ENCODE measurements around the gene PACSIN2. TPM values are rescaled to one million over a fixed set of nuclear protein-coding genes. Genes with fewer than 3 reads are reported as not detected.

The PACSIN2 gene
- total RNA-seq, 1 experiment from 2014 or later: 35.9 TPM

- no peak for DNase-seq (ENCODE audit: low spot score)
Observed at GRCh38 chr22:42906605-42907348, 108.2 kb downstream of the PACSIN2 start.

- no peak for DNase-seq (ENCODE audit: low spot score)
Observed at GRCh38 chr22:42905702-42906183, 109.2 kb downstream of the PACSIN2 start.

GRCh38 chr22:42905217-42905616 lies 109.7 kb downstream of the PACSIN2 start:
- DNase-seq (ENCODE audit: low spot score): no peak

GRCh38 chr22:42904050-42904449 lies 110.9 kb downstream of the PACSIN2 start:
- DNase-seq (ENCODE audit: low spot score): no peak

GRCh38 chr22:42902875-42903510 lies 112.0 kb downstream of the PACSIN2 start:
- DNase-seq (ENCODE audit: low spot score): no peak

- no peak for DNase-seq (ENCODE audit: low spot score)
Observed at GRCh38 chr22:42901790-42902508, 113.0 kb downstream of the PACSIN2 start.

GRCh38 chr22:42897960-42898359 lies 117.0 kb downstream of the PACSIN2 start:
- no peak for DNase-seq (ENCODE audit: low spot score)

- no peak for DNase-seq (ENCODE audit: low spot score)
Observed at GRCh38 chr22:42895541-42895981, 119.4 kb downstream of the PACSIN2 start.

- no peak for DNase-seq (ENCODE audit: low spot score)
Observed at GRCh38 chr22:42895087-42895486, 119.9 kb downstream of the PACSIN2 start.

DNA sequence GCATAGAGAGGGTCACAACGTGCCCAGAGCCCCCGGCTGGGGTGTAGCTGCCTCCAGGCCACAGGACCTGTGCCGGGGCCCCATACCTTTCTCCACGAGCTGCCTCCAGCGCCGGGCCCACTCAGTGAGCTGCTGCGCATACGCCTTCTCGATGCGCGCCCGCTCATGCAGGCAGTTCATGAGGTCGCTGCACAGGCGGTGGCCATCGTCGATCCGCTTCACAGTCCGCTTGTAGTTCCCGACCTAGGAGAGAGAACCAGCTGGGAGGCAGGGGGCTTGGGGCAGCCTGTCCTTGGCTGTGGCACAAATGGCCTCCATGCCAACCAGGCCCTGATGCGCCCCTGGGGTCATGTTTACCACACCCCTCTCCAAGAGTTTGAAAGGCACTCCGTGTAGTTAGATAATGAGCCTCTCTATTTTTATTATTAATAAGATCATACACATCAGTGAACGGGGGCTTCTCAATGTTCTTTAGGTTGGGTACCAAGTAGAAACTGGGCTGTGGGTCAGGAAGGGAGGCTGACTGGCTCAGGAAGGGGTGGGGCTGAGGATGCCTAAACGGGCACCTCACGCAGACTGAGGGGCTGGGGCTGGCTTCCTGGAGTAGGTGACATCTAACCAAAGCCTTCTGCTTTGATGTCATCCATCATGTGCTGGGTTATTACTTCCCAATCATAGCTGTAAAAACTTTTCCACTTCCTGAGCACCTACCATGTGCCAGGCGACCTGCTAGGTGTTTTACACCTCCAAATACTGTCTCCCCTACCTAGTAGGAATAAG lies 121.4 kb downstream of the PACSIN2 start:
- DNase-seq (ENCODE audit: low spot score): no peak

GRCh38 chr22:42892571-42893316 lies 122.2 kb downstream of the PACSIN2 start:
- DNase-seq (ENCODE audit: low spot score): no peak

GRCh38 chr22:42892156-42892555 lies 122.8 kb downstream of the PACSIN2 start:
- no peak for DNase-seq (ENCODE audit: low spot score)

GRCh38 chr22:42891696-42892095 lies 123.3 kb downstream of the PACSIN2 start:
- DNase-seq (ENCODE audit: low spot score): no peak

DNA sequence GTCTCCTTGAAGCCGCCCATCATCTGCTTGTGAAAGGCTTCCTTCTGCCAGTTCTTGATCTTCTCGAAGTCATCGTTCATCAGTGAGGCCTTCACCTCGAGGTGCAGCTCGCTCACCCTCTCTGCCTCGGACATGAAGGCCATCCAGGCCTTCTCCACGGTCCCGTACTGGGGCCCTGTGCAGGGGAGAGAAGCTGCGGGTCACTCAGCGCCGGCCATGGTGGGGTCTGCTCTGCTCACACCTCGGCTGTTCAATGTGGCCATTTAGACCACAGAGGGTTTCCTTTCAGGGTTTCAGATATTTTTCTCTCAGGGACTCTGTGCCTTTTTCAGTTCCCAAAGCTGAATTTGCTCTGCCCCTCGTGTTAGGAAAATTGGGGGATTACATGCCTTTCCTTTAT lies 123.9 kb downstream of the PACSIN2 start:
- DNase-seq (ENCODE audit: low spot score): no peak

DNA sequence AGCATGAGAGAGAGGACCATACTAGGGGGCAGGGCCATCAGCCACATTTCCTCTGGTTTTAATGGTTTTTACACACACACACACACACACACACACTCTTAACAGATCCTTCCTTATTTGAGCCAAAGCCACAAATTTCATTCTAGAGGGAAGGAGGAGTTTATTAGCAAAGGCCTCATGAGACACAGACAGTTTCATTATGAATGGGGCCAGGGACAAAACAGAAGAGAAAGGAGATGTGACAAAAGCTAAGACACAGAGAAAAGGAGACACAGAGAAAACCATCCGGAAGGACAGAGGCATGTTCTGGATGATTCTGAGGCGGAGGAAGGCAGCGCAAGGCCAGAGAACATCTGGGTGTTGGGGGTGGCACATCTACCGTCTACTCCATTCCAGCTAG lies 125.6 kb downstream of the PACSIN2 start:
- DNase-seq (ENCODE audit: low spot score): no peak

GRCh38 chr22:42887523-42888507 lies 127.1 kb downstream of the PACSIN2 start:
- DNase-seq (ENCODE audit: low spot score): no peak

GRCh38 chr22:42887120-42887519 lies 127.8 kb downstream of the PACSIN2 start:
- DNase-seq (ENCODE audit: low spot score): no peak

- DNase-seq (ENCODE audit: low spot score): no peak
Observed at GRCh38 chr22:42885446-42885845, 129.5 kb downstream of the PACSIN2 start.

DNA sequence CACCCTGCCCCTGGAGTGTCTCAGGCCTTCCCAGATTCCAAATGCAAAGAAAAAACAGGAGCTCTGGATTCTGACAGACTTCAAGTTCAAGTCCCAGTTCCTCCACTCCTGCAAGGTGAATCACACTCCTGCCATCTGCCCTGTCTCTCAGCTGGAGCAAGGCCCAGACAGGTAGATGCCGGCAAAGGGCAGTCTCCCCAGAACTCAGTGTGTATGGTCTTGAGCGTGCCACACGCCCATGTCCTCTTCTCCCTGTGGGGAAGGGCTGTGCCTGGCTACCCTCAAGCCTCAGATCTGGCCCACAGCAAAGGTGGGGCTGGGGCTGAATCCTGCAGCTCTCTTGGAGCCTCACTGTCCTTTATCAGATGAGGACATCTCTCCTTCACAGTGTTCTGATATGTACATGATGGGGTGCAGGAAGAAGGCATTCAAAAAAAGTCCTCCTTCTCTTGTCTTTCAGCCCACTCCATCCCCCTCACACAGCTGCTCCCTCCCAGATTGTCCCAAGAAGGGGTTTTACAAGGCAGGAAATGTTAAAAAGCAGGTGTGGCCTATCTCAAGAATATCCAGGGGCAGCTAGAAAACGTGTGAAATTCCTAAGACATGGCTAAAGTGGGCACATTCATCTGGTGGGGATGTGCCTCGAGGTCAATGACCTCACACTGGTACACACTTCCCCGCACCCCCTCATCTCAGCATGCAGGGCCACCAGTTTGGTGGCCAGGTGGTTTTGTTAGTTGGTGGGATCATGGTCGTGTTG lies 130.2 kb downstream of the PACSIN2 start:
- no peak for DNase-seq (ENCODE audit: low spot score)
